ENCODE data around the gene TMEM51. TPM values are rescaled to one million over a fixed set of nuclear protein-coding genes. Genes with fewer than 3 reads are reported as not detected.

TMEM51 gene
- total RNA-seq, 3 donors from 2014 or later: 1.6 to 26.3 (median 10.8) TPM

- intact Hi-C loops (cut with DNase I; ENCODE audit: low total_unique reads): no loop called here
- no peak overlapping the region for H3K27ac ChIP-seq
- no peak for DNase-seq (ENCODE audit: low spot score in 2 of 2)
- no peaks in the 10 kb centered on the region for H3K36me3 ChIP-seq
- H3K4me3 ChIP-seq: no peak overlapping the region
- H3K9me3 ChIP-seq: no peaks in the 10 kb centered on the region
- peaks cover 0 to 6% of the 10 kb centered on the region in 2 donors for H3K4me1 ChIP-seq
- H3K27me3 ChIP-seq: no peaks in the 10 kb centered on the region
- TF ChIP-seq POLR2AphosphoS5 (IDR thresholded peaks at IDR 0.05) (no peak), POLR2A (IDR thresholded peaks at IDR 0.05) (no peak), CTCF (IDR thresholded peaks at IDR 0.05) (no peak)
Measured at GRCh38 chr1:15181564-15181963, 28.0 kb downstream of the TMEM51 start.

- Histone ChIP-seq H3K27me3 (no peaks in the 10 kb centered on the region), H3K27ac (no peak overlapping the region), H3K4me1 (no peaks in the 10 kb centered on the region), H3K9me3 (no peaks in the 10 kb centered on the region), H3K36me3 (no peaks in the 10 kb centered on the region), H3K4me3 (no peak overlapping the region)
- no peak for TF ChIP-seq POLR2AphosphoS5 (IDR thresholded peaks at IDR 0.05)
- no peak for TF ChIP-seq CTCF (IDR thresholded peaks at IDR 0.05)
- no peak for TF ChIP-seq POLR2A (IDR thresholded peaks at IDR 0.05)
- intact Hi-C loops (cut with DNase I; ENCODE audit: low total_unique reads): no loop called here
- DNase-seq (ENCODE audit: low spot score in 2 of 2): no peak
Measured at GRCh38 chr1:15184436-15185241, 31.1 kb downstream of the TMEM51 start.

- no peak for TF ChIP-seq CTCF (IDR thresholded peaks at IDR 0.05)
- no peak for TF ChIP-seq POLR2AphosphoS5 (IDR thresholded peaks at IDR 0.05)
- DNase-seq (ENCODE audit: low spot score in 2 of 2): no peak
- H3K27ac ChIP-seq: no peak overlapping the region
- H3K27me3 ChIP-seq: no peaks in the 10 kb centered on the region
- intact Hi-C loops (cut with DNase I; ENCODE audit: low total_unique reads): no loop called here
- H3K4me1 ChIP-seq: no peaks in the 10 kb centered on the region
- H3K9me3 ChIP-seq: no peaks in the 10 kb centered on the region
- H3K4me3 ChIP-seq: no peak overlapping the region
- H3K36me3 ChIP-seq: no peaks in the 10 kb centered on the region
Measured at GRCh38 chr1:15185617-15186016, 32.1 kb downstream of the TMEM51 start.

- H3K9me3 ChIP-seq: no peaks in the 10 kb centered on the region
- no peaks in the 10 kb centered on the region for H3K27me3 ChIP-seq
- TF ChIP-seq POLR2A (IDR thresholded peaks at IDR 0.05) (no peak), CTCF (IDR thresholded peaks at IDR 0.05) (no peak), POLR2AphosphoS5 (IDR thresholded peaks at IDR 0.05) (no peak)
- no peaks in the 10 kb centered on the region for H3K36me3 ChIP-seq
- no peak overlapping the region for H3K4me3 ChIP-seq
- H3K4me1 ChIP-seq: no peaks in the 10 kb centered on the region
- intact Hi-C loops (cut with DNase I; ENCODE audit: low total_unique reads): no loop called here
- no peak for DNase-seq (ENCODE audit: low spot score in 2 of 2)
- H3K27ac ChIP-seq: no peak overlapping the region
Measured at GRCh38 chr1:15186073-15186845, 32.7 kb downstream of the TMEM51 start.

- intact Hi-C loops (cut with DNase I; ENCODE audit: low total_unique reads): no loop called here
- no peak for DNase-seq (ENCODE audit: low spot score in 2 of 2)
- Histone ChIP-seq H3K4me3 (no peak overlapping the region), H3K27ac (no peak overlapping the region), H3K27me3 (no peaks in the 10 kb centered on the region), H3K9me3 (no peaks in the 10 kb centered on the region), H3K4me1 (no peaks in the 10 kb centered on the region), H3K36me3 (no peaks in the 10 kb centered on the region)
- TF ChIP-seq POLR2AphosphoS5 (IDR thresholded peaks at IDR 0.05) (no peak), POLR2A (IDR thresholded peaks at IDR 0.05) (no peak)
Measured at GRCh38 chr1:15186846-15187151, 33.3 kb downstream of the TMEM51 start.

Data from breast epithelium (tissue), 4 donors.